HCT116 (cell line): Measurements from ENCODE around the gene ABCG1.

ENCODE experiments used
- ATF3 ChIP-seq: IDR thresholded peaks from 2 replicates; pipeline ENCODE4 v1.6.1; 2012
- CTCF ChIP-seq, 3 experiments: fragments of 200-600 bp in 1 of 3; sonication (generic) in 1 of 3; IDR thresholded peaks in 2 of 3; conservative IDR thresholded peaks in 1 of 3; 2 replicates each; pipeline ENCODE4 v1.5.1; 2012 to 2017; ENCODE audit warnings: low read depth in 2 of 3, low read length in 2 of 3, antibody characterized with exemption in 1 of 3, borderline replicate concordance in 1 of 3, control low read depth in 1 of 3, mild to moderate bottlenecking in 1 of 3, mixed read lengths in 1 of 3, mixed run types in 1 of 3, moderate library complexity in 1 of 3; ENCODE audit not compliant: insufficient read depth in 1 of 3
- EZH2 ChIP-seq: fragments of 200-600 bp; sonication (generic); IDR thresholded peaks from 2 replicates; pipeline ENCODE4 v1.6.1; 2017; ENCODE audit warnings: antibody characterized with exemption, mixed run types
- MAX ChIP-seq: IDR thresholded peaks from 2 replicates; pipeline ENCODE4 v1.6.1; 2012
- POLR2AphosphoS5 ChIP-seq: IDR thresholded peaks from 2 replicates; pipeline ENCODE4 v1.6.1; 2011; ENCODE audit warnings: mild to moderate bottlenecking, low read depth, low read length, moderate library complexity
- RAD21 ChIP-seq: IDR thresholded peaks from 2 replicates; pipeline ENCODE4 v1.6.1; 2012; ENCODE audit warnings: low read depth, mild to moderate bottlenecking
- SIN3A ChIP-seq: IDR thresholded peaks from 2 replicates; pipeline ENCODE4 v1.6.1; 2012; ENCODE audit warnings: low read depth
- SRF ChIP-seq: IDR thresholded peaks from 2 replicates; pipeline ENCODE4 v1.6.1; 2012; ENCODE audit warnings: low read depth
- TCF7L2 ChIP-seq: IDR thresholded peaks from 2 replicates; pipeline ENCODE4 v1.7.0; 2011; ENCODE audit warnings: borderline replicate concordance, inconsistent platforms; ENCODE audit not compliant: insufficient read depth, insufficient read length; ENCODE audit errors: extremely low read depth
- ZBTB33 ChIP-seq: IDR thresholded peaks from 2 replicates; pipeline ENCODE4 v1.6.1; 2011; ENCODE audit warnings: mild to moderate bottlenecking, low read length, moderate library complexity; ENCODE audit not compliant: insufficient replicate concordance; ENCODE audit errors: extremely low read depth
- ZFX ChIP-seq: fragments of 450-650 bp; IDR thresholded peaks from 2 replicates; pipeline ENCODE4 v1.6.1; 2017
- ZNF274 ChIP-seq: fragments of 200-500 bp; sonication (Bioruptor generic); IDR thresholded peaks from 2 replicates; pipeline ENCODE4 v1.6.1; 2014; ENCODE audit warnings: mild to moderate bottlenecking, low read depth, low read length, inconsistent platforms

- TF ChIP-seq ATF3 (no peak), CTCF (IDR thresholded peaks at IDR 0.05 in 2 of 3, conservative IDR thresholded peaks at IDR 0.05 in 1 of 3; ENCODE audit: borderline replicate concordance in 1 of 3, insufficient read depth in 1 of 3, low read depth in 2 of 3, low read length in 2 of 3) (no peak), MAX (no peak), POLR2AphosphoS5 (no peak), SRF (no peak), TCF7L2 (no peak), SIN3A (no peak), ZNF274 (no peak), ZBTB33 (no peak), EZH2 (no peak), ZFX (no peak), RAD21 (no peak)
Measured at GRCh38 chr21:42218836-42219605, at the start of gene ABCG1.
